Activated CD8-positive, alpha-beta memory T cell treated with anti-CD3 and anti-CD28 coated beads, Interleukin-2, amount 50 U/mL, for 24 hours (primary cell): ENCODE measurements around the gene LAMP5.

ENCODE experiments used
- DNase-seq: peaks from one replicate; pipeline ENCODE4 v3.0.0-alpha.2; 2020; ENCODE audit errors: extremely low read depth

The LAMP5 gene

GRCh38 chr20:9534025-9534424, 19.6 kb downstream of the LAMP5 start:
- DNase-seq: no peak

DNA sequence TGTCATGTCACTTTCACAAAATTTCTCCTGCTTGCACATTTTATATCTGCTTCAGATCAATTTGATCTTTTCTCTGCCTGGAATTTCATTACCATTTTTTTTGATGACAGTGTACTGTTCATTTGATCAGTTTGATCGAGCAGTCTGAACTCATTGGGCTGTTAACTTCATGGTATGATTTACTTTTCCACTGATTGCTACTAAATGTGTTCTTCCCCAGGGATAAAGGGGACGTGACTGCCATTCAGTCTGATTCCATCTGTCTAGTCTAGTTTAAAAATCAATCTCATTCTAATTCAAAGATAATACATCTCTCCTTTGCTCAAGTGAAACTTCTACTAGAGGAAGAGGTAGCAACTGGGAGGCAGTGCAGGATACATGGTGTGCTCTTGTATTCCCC, 21.1 kb downstream of the LAMP5 start:
- DNase-seq: no peak

DNA sequence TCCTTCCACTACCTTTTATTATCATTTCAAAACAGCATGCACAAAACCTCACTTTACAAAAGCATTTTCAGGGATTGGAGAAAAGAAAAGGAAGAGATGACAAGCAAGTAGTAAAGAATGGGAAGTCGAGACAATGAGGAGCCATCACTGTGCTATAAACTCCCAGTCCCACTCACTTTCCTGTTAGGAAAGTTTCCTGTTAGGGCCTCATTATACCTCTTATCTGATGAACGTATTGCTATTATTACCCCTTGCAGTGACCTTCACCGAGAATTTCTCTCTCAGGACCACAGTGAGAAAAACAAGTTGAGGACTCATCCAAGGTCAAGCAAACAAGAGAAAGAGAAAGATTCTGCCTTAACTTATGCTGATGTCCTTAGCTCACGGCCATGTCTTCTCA, 28.8 kb downstream of the LAMP5 start:
- DNase-seq: no peak

GRCh38 chr20:9550283-9550682, 35.9 kb downstream of the LAMP5 start:
- DNase-seq: no peak

- no peak for DNase-seq
These were observed 36.5 kb downstream of the LAMP5 start for GRCh38 chr20:9550871-9551270.

DNA sequence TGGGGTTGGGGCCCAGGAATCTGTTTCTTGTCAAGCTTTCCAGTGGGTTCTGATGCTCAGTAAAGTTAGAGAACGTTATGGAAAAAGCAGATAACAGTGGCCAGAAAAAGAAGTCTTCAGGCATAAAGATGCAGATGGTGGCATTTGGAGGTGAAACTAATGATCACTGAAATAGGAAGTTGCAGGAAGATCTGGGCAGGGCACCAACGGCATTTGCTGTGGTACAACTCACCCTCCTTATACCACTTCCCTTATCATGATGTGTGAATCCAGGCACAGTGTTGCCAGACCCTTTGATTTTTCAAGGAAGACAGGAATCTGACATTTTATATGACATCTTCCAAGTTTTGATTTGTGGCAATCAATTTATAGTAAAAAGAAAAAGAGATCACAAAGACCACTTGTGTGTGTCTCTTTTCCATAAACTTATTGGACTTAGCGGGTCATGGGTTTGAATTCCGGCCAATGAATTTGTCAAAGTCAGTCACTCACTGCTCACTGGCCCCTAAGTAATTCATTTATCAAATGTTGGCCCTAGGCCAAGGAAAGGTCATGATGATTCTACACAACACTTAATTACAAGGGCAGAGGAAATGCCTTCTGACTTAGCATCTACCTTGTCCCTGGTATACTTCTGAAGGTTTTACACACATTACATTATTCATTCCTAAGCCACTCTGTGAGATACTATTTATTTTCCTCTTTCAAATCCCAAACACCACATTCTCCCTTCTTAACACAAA, 37.6 kb downstream of the LAMP5 start:
- no peak for DNase-seq

DNA sequence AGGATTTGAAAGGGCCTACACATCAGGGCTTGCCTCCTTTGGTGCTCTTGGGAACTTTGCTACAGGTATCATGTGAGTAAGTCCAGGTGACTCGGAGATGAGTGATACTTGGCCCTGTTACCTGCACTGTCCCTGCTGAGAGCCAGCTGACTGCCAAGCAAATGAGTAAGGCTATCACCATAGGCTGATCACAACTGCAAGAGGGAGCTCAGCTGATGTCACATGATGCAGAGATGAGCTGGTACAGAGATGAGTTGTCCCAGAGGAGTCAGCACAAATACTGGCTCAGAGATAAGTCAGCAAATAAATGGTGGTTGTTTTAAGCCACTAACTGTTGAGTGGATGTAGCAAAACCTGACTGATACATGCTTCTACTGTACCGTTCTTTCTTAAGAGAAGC, 41.4 kb downstream of the LAMP5 start:
- no peak for DNase-seq

GRCh38 chr20:9557411-9557810, 43.0 kb downstream of the LAMP5 start:
- no peak for DNase-seq

- DNase-seq: no peak
These were observed 51.6 kb downstream of the LAMP5 start for GRCh38 chr20:9565910-9566550.

DNA sequence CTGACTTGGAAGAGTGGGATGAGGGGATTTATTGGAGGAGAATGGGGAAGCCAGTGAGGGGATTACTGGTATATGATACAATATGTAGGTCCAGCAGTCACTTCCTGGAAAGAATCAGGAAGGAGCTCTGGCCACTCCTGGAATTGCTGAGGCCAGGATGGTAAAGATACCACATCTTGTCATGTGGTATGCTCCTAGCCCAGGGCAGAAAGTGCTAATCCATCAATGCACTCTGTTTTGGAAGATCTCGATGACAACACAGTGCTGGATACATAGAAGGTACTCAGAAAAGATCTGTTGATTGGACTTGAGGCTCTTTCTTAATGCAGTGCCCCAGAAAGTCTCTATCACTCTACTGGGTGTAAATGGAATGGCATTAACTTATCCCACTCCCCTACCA, 52.6 kb downstream of the LAMP5 start:
- DNase-seq: no peak

DNA sequence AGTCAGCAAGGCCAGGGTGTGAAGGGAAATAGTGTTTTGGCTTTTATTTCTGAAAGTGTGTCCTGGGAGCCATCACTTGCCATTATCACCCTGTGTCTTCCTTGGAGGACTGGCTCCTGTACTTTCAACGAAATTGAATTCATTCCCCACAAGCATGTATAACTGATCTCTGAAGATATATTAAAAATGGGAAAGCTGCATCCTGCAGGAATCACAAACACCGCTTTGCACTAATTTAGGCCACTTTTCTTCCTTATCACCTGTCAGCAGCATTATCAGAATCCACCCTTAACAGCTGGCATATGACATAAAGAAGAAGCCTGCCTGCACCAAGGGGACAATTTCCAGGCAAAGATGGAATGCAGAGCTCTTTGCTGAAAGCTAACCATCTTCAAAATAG, 56.2 kb downstream of the LAMP5 start:
- no peak for DNase-seq

DNA sequence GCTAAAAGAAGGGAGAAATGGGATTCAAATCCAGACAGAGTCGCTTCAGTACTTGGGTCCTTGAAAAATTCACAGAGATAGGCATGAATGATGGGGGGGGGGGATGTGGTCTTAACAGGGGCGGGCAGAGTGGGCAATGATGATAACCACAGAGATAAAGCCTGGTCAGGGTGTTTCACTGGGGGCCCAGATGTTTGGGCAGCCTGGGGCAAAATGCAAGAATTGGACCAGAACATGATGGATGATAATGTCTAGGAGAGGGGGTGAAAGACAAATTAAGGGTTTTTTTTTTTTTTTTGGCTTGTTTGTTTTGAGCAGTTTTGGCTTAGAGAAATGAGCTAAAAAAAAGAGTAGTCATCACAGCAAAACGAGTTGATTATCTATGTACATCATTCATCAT, 57.4 kb downstream of the LAMP5 start:
- DNase-seq: no peak

GRCh38 chr20:9572670-9573069, 58.3 kb downstream of the LAMP5 start:
- no peak for DNase-seq

DNA sequence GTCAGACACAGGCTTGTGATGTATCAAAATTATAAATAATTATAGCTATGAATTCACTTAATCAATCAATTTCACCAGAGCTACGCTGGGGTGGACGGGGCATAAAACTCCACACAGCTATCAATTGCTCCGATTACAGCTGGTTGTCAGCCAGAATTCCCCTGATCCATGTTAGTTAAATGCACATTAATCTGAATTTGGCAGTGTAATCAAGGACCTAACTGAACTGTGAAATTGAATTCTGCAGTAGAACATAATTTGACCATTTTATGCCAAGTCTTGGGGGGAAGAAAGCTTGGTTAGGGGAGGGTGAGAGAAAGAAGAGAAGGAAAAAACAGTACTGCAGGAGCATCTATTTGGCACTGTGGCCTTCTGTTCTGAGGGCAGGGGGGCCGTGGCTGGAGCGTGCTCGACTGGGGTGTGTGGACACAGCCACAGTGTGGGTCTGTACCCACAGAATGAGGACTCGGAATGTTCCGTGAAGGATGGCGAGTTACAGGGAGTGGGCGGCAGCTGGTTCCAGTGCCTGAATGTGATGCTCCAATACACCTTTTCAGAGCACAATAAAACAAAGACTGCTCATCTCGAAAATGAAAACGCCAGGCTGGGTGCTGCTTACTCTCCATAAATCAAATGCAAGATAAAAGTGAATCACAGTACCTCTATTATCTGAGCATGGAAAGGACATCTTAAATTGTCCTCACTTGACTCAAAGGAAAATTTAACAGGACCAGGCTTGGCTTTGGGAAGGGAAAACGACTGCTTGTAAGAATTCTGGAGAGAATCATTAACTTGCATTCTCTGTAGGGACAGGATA, 59.2 kb downstream of the LAMP5 start:
- DNase-seq: no peak

- DNase-seq: no peak
These were observed 59.8 kb downstream of the LAMP5 start for GRCh38 chr20:9574181-9574580.

DNA sequence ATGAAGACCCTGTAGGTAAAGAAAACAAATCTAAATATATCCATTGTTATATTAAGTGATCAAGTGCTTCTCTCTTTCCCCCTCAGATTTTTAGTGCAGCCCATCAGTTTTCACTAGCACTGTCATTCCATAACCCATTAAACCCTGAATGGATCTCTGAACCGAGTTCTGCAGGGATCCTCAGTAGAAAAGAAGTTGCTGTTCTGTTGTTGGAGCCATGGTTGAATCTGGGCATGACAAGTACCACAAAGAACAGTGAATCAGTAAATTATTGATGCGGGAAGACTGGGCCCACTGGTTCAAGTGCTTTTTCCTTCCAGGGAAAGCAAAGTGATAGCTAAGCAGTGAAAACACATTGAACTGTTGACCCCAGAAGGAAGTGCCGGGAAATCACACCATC, 60.4 kb downstream of the LAMP5 start:
- no peak for DNase-seq

- DNase-seq: no peak
These were observed 61.4 kb downstream of the LAMP5 start for GRCh38 chr20:9575836-9576235.

DNA sequence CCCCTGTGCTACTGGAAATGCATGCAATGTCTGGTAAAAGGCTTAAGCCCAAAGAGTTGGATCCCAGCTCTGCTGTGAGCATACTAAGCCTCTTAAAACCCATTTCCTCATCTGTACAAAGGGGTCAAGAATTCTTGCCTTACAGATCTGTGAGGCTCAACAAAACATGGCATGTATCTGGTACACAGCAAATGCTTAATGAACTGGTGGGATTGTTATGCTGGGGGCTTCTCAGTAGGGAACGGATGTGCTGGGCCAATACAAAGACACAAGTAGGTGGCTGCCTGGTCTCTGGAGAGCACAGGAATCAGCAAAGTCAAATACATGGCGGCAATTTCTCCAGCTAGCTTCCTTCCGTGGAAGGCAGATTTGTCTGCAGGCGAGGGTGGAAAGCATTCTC, 62.3 kb downstream of the LAMP5 start:
- DNase-seq: no peak

- no peak for DNase-seq
These were observed 63.0 kb downstream of the LAMP5 start for GRCh38 chr20:9577397-9577796.

GRCh38 chr20:9578594-9578993, 64.2 kb downstream of the LAMP5 start:
- no peak for DNase-seq
